ENCODE measurements around the gene PTPRK. TPM values are rescaled to one million over a fixed set of nuclear protein-coding genes. Genes with fewer than 3 reads are reported as not detected.

The PTPRK gene
- total and polyA plus RNA-seq, 2 of the 13 experiments (the other 11 are each of a cell fraction or from before 2014, with no cell fraction given): 43.6 to 98.3 TPM

DNA sequence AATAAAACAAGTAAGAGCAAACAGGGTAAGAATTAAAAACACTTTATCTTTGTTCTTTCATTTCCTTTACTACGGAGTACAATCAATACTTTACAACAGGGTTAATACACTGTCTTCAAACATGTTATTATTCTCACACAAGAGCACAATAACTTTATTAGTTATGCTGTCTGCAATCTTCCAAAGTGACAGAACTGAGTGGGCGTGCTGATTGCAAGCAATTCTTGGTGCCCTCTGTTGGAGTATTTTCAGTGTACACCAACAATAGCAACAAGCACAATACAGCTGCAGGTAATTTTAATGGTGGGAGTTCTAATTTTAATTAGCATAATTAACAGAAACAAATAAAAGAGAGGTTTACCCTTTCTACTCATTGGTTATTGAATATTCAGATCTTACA, 33.9 kb upstream of the PTPRK start:
- H3K4me1 ChIP-seq (ENCODE audit: insufficient read depth, low read length): no peaks in the 10 kb centered on the region
- ChIA-PET CTCF (ENCODE audit: low intra/inter-chr PET ratio, low total read pairs) (no interaction called here), POLR2A (no interaction called here)
- no TSS peak for BruUV-seq (replicated peaks)
- in situ Hi-C loops (cut with HindIII; ENCODE audit: extremely low pct_ligation_motif_present, low pct_unique_long_range_greater_than_20kb): no loop called here
- peaks cover 0 to 9% of the 10 kb centered on the region in 2 experiments; a peak in 2 of 5 replicates for H3K27me3 ChIP-seq (ENCODE audit: control insufficient read depth in 1 of 2, insufficient read depth in 2 of 2, low read length in 2 of 2)
- no peak overlapping the region for H3K27ac ChIP-seq (ENCODE audit: extremely low read length, insufficient read depth, low read length)
- no peak overlapping the region for H3K4me3 ChIP-seq (replicated peaks in 1 of 3; ENCODE audit: insufficient read depth in 1 of 3, low read depth in 2 of 3, low read length in 3 of 3)
- no peaks in the 10 kb centered on the region for H3K9me3 ChIP-seq (ENCODE audit: low read length)
- H3K9ac ChIP-seq (ENCODE audit: insufficient read depth, low read depth, low read length): no peak overlapping the region
- no peaks in the 10 kb centered on the region for H3K36me3 ChIP-seq (replicated peaks in 1 of 2; ENCODE audit: control insufficient read depth in 1 of 2, insufficient read depth in 2 of 2, low read length in 2 of 2)
- peak; percentile 13 for DNase-seq (ENCODE audit: low spot score)
- no peaks in the 10 kb centered on the region for H4K20me1 ChIP-seq (ENCODE audit: insufficient read depth, low read length)
- peak; percentile 54; the same call in 2 of the 3 replicates for ATAC-seq
- no peak overlapping the region for H2AFZ ChIP-seq (ENCODE audit: low read length)
- no peak for FAIRE-seq
- TF ChIP-seq SMC3 (IDR thresholded peaks at IDR 0.05; ENCODE audit: low read length) (peak; percentile 19; the same call in 1 of the 2 replicates), STAG1 (CRISPR knock-in tag; IDR thresholded peaks at IDR 0.05) (peak; percentile 73), ZNF44 (CRISPR knock-in tag; IDR thresholded peaks at IDR 0.05) (no peak)
- TF ChIP-seq, protein P1, sequence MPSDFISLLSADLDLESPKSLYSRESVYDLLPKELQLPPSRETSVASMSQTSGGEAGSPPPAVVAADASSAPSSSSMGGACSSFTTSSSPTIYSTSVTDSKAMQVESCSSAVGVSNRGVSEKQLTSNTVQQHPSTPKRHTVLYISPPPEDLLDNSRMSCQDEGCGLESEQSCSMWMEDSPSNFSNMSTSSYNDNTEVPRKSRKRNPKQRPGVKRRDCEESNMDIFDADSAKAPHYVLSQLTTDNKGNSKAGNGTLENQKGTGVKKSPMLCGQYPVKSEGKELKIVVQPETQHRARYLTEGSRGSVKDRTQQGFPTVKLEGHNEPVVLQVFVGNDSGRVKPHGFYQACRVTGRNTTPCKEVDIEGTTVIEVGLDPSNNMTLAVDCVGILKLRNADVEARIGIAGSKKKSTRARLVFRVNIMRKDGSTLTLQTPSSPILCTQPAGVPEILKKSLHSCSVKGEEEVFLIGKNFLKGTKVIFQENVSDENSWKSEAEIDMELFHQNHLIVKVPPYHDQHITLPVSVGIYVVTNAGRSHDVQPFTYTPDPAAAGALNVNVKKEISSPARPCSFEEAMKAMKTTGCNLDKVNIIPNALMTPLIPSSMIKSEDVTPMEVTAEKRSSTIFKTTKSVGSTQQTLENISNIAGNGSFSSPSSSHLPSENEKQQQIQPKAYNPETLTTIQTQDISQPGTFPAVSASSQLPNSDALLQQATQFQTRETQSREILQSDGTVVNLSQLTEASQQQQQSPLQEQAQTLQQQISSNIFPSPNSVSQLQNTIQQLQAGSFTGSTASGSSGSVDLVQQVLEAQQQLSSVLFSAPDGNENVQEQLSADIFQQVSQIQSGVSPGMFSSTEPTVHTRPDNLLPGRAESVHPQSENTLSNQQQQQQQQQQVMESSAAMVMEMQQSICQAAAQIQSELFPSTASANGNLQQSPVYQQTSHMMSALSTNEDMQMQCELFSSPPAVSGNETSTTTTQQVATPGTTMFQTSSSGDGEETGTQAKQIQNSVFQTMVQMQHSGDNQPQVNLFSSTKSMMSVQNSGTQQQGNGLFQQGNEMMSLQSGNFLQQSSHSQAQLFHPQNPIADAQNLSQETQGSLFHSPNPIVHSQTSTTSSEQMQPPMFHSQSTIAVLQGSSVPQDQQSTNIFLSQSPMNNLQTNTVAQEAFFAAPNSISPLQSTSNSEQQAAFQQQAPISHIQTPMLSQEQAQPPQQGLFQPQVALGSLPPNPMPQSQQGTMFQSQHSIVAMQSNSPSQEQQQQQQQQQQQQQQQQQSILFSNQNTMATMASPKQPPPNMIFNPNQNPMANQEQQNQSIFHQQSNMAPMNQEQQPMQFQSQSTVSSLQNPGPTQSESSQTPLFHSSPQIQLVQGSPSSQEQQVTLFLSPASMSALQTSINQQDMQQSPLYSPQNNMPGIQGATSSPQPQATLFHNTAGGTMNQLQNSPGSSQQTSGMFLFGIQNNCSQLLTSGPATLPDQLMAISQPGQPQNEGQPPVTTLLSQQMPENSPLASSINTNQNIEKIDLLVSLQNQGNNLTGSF (CRISPR knock-in tag; IDR thresholded peaks at IDR 0.05): no peak
- TF ChIP-seq, protein P2, sequence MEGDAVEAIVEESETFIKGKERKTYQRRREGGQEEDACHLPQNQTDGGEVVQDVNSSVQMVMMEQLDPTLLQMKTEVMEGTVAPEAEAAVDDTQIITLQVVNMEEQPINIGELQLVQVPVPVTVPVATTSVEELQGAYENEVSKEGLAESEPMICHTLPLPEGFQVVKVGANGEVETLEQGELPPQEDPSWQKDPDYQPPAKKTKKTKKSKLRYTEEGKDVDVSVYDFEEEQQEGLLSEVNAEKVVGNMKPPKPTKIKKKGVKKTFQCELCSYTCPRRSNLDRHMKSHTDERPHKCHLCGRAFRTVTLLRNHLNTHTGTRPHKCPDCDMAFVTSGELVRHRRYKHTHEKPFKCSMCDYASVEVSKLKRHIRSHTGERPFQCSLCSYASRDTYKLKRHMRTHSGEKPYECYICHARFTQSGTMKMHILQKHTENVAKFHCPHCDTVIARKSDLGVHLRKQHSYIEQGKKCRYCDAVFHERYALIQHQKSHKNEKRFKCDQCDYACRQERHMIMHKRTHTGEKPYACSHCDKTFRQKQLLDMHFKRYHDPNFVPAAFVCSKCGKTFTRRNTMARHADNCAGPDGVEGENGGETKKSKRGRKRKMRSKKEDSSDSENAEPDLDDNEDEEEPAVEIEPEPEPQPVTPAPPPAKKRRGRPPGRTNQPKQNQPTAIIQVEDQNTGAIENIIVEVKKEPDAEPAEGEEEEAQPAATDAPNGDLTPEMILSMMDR (CRISPR knock-in tag; IDR thresholded peaks at IDR 0.05): peak; percentile 39; the same call in 1 of the 2 replicates
- intact Hi-C loops (cut with micrococcal nuclease; ENCODE audit: unreplicated experiment): loop anchor here (1.0 kb wide), 2 partner anchors 699 to 817 kb away; no protein-coding TSS in a partner anchor
- 18% methylated on average over 2 of the region's 2 CpGs for WGBS (ENCODE audit: low lambda C conversion rate)
- no peaks in the 10 kb centered on the region for H3K79me2 ChIP-seq (ENCODE audit: insufficient read depth, low read length)
- no peak overlapping the region for H3K4me2 ChIP-seq (ENCODE audit: low read depth, low read length)

All from HepG2 (cell line).